Erythroblast (primary cell): Measurements from ENCODE around the gene ABHD2.
"Not testable (repeated sequence)": the region's sequence is repeated elsewhere in the genome, so short reads cannot be mapped to it uniquely, and the experiment has no call there.

ENCODE experiments used
- GATA1 ChIP-seq: IDR thresholded peaks from 2 replicates; pipeline ENCODE4 v1.6.1; 2011; ENCODE audit warnings: low read depth, mild to moderate bottlenecking, control low read depth, low read length, moderate library complexity
- POLR2A ChIP-seq: IDR thresholded peaks from 2 replicates; pipeline ENCODE4 v1.6.1; 2011; ENCODE audit warnings: mild to moderate bottlenecking, low read length

- TF ChIP-seq POLR2A, GATA1: not testable (repeated sequence)
Measured at GRCh38 chr15:89049016-89049666, 39.1 kb upstream of the ABHD2 start.
